Neural progenitor cell (in vitro differentiated cells): ENCODE results near the gene KCNJ14. TPM values are rescaled to one million over a fixed set of nuclear protein-coding genes. Genes with fewer than 3 reads are reported as not detected.

ENCODE experiments used
- DNase-seq: peaks from one replicate; pipeline ENCODE4 v3.0.0-alpha.2; 2016; ENCODE audit warnings: low spot score
- H2AFZ ChIP-seq: fragments of 200-600 bp; sonication (generic); replicated peaks from 2 replicates; pipeline ENCODE4 v1.6.1; 2016; ENCODE audit warnings: antibody characterized with exemption
- H3F3A ChIP-seq: fragments of 200-600 bp; sonication (generic); 2 replicates; pipeline ENCODE4 v1.6.1; 2016; ENCODE audit warnings: antibody characterized with exemption, low read depth
- H3K27ac ChIP-seq: fragments of 200-600 bp; sonication (generic); 2 replicates; pipeline ENCODE4 v1.5.1; 2016; ENCODE audit warnings: mild to moderate bottlenecking
- H3K27me3 ChIP-seq: fragments of 200-600 bp; sonication (generic); 2 replicates; pipeline ENCODE4 v1.6.1; 2016; ENCODE audit warnings: mild to moderate bottlenecking, moderate library complexity
- H3K36me3 ChIP-seq: fragments of 200-600 bp; sonication (generic); 2 replicates; pipeline ENCODE4 v1.5.1; 2016
- H3K4me1 ChIP-seq: fragments of 200-600 bp; sonication (generic); 2 replicates; pipeline ENCODE4 v1.6.1; 2016; ENCODE audit warnings: mixed run types
- H3K4me2 ChIP-seq: fragments of 200-600 bp; sonication (generic); 2 replicates; pipeline ENCODE4 v1.6.1; 2016
- H3K4me3 ChIP-seq: fragments of 200-600 bp; sonication (generic); 2 replicates; pipeline ENCODE4 v1.5.1; 2016
- H3K79me2 ChIP-seq: fragments of 200-600 bp; sonication (generic); 2 replicates; pipeline ENCODE4 v1.6.1; 2016; ENCODE audit warnings: low read depth
- H3K9ac ChIP-seq: fragments of 200-600 bp; sonication (generic); 2 replicates; pipeline ENCODE4 v1.6.1; 2016
- H3K9me3 ChIP-seq: fragments of 200-600 bp; sonication (generic); 2 replicates; pipeline ENCODE4 v1.5.1; 2016; ENCODE audit warnings: low read depth
- H4K20me1 ChIP-seq: fragments of 200-600 bp; sonication (generic); 2 replicates; pipeline ENCODE4 v1.6.1; 2016; ENCODE audit warnings: low read depth
- H3K27ac Mint-ChIP-seq: 3 replicates; pipeline ENCODE4 v1.8.0; 2021; ENCODE audit warnings: mixed read lengths
- H3K27me3 Mint-ChIP-seq: 2 replicates; pipeline ENCODE4 v1.8.0; 2022; ENCODE audit warnings: low read depth, mild to moderate bottlenecking, inconsistent platforms, moderate library complexity, mixed read lengths; ENCODE audit not compliant: insufficient read depth
- H3K36me3 Mint-ChIP-seq: 3 replicates; pipeline ENCODE4 v1.8.0; 2021; ENCODE audit warnings: mixed read lengths
- H3K4me1 Mint-ChIP-seq: 3 replicates; pipeline ENCODE4 v1.8.0; 2021; ENCODE audit warnings: mixed read lengths
- H3K4me3 Mint-ChIP-seq: 3 replicates; pipeline ENCODE4 v1.8.0; 2021; ENCODE audit warnings: mild to moderate bottlenecking, moderate library complexity, mixed read lengths
- H3K9me3 Mint-ChIP-seq: 3 replicates; pipeline ENCODE4 v1.8.0; 2020; ENCODE audit warnings: mixed read lengths
- EZH2 ChIP-seq: fragments of 200-600 bp; sonication (generic); IDR thresholded peaks from 2 replicates; pipeline ENCODE4 v1.6.1; 2017; ENCODE audit warnings: antibody characterized with exemption, mild to moderate bottlenecking, moderate library complexity
- EZH2phosphoT487 ChIP-seq: fragments of 200-600 bp; sonication (generic); IDR thresholded peaks from 2 replicates; pipeline ENCODE4 v1.6.1; 2017; ENCODE audit warnings: antibody characterized with exemption
- total RNA-seq: library from RNA; depleted of rRNA; stranded (reverse); fragments of >200 nt; gene quantifications from 2 replicates; pipeline ENCODE4 v1.2.3, GENCODE V29; 2015; ENCODE audit warnings: low replicate concordance
- TF ChIP-seq, protein P1 (sequence below): fragments of 200-600 bp; sonication (generic); IDR thresholded peaks from 2 replicates; pipeline ENCODE4 v1.5.1; 2017; ENCODE audit warnings: antibody characterized with exemption, mild to moderate bottlenecking

The KCNJ14 gene
- total RNA-seq, 1 donor from 2014 or later = 0.69 TPM

DNA sequence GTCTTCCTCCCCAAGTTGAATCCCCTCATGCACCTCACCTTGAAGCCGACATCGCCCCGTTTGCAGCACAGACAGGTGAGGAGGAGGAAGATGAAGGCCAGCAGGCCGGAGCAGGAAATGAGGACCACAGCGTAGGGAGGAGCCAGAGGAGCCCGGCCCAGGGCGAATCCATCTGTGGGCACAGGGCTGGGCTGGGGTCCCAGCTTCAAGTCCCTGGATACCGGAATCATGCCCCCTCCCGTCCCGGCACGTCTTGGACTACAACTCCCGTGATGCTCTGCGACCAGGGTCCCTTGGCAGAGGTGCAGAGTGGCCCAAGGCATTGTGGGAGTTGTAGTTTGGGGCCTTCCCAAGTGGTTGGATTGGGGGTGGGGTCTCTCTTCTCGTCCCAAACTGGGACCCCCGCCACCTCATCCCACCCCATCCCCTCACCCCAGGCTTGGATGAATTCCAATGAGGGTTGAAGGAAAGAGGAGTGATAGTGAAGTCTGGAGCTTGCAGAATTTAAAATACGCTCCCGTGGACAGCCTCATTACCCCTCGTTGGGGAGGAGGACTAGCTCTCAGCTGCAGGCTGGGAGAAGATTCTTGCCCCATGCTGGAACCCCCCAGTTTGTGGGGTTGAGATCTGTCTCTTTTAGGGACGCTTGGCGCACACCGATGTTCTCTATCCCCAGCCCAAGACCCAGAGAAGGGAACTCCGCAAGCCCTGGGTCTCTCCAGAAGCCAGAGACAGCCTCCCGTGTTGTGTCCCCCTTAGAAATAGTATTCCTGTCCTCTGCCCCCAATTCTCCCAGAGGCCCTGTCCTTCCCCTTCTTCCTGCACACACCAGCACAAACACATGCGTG, 55.3 kb downstream of the KCNJ14 start:
- Histone ChIP-seq H4K20me1 (no peaks in the 10 kb centered on the region), H3K4me3 (peak overlapping the region; percentile 52), H3K4me1 (no peaks in the 10 kb centered on the region), H3K79me2 (no peaks in the 10 kb centered on the region), H3K27me3 (peaks cover 30% of the 10 kb centered on the region), H3F3A (peaks cover 32% of the 10 kb centered on the region), H2AFZ (peak overlapping the region; percentile 56), H3K4me2 (peak overlapping the region; percentile 92), H3K36me3 (no peaks in the 10 kb centered on the region), H3K9ac (no peak overlapping the region), H3K9me3 (no peaks in the 10 kb centered on the region), H3K27ac (no peak overlapping the region)
- Mint-ChIP-seq H3K36me3 (no peaks in the 10 kb centered on the region), H3K27me3 (peaks cover 14% of the 10 kb centered on the region), H3K27ac (peak overlapping the region; percentile 81), H3K4me1 (peaks cover 26% of the 10 kb centered on the region), H3K4me3 (peak overlapping the region; percentile 90), H3K9me3 (no peaks in the 10 kb centered on the region)
- TF ChIP-seq EZH2 (no peak), EZH2phosphoT487 (no peak)
- TF ChIP-seq, protein P1, sequence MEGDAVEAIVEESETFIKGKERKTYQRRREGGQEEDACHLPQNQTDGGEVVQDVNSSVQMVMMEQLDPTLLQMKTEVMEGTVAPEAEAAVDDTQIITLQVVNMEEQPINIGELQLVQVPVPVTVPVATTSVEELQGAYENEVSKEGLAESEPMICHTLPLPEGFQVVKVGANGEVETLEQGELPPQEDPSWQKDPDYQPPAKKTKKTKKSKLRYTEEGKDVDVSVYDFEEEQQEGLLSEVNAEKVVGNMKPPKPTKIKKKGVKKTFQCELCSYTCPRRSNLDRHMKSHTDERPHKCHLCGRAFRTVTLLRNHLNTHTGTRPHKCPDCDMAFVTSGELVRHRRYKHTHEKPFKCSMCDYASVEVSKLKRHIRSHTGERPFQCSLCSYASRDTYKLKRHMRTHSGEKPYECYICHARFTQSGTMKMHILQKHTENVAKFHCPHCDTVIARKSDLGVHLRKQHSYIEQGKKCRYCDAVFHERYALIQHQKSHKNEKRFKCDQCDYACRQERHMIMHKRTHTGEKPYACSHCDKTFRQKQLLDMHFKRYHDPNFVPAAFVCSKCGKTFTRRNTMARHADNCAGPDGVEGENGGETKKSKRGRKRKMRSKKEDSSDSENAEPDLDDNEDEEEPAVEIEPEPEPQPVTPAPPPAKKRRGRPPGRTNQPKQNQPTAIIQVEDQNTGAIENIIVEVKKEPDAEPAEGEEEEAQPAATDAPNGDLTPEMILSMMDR = no peak
- peak; percentile 87 for DNase-seq

GRCh38 chr19:48511321-48511731, 56.0 kb downstream of the KCNJ14 start:
- peak; percentile 38 for DNase-seq
- H3K4me3 ChIP-seq = peak overlapping the region; percentile 52
- no peaks in the 10 kb centered on the region for H3K36me3 ChIP-seq
- Mint-ChIP-seq H3K36me3 (no peaks in the 10 kb centered on the region), H3K9me3 (no peaks in the 10 kb centered on the region), H3K27ac (no peak overlapping the region), H3K27me3 (peaks cover 14% of the 10 kb centered on the region), H3K4me3 (peak overlapping the region; percentile 90), H3K4me1 (peaks cover 26% of the 10 kb centered on the region)
- no peak overlapping the region for H3K27ac ChIP-seq
- H3K4me1 ChIP-seq = no peaks in the 10 kb centered on the region
- peaks cover 32% of the 10 kb centered on the region for H3F3A ChIP-seq
- no peaks in the 10 kb centered on the region for H3K79me2 ChIP-seq
- peak overlapping the region; percentile 56 for H2AFZ ChIP-seq
- no peak overlapping the region for H3K9ac ChIP-seq
- H3K27me3 ChIP-seq = peaks cover 30% of the 10 kb centered on the region
- H4K20me1 ChIP-seq = no peaks in the 10 kb centered on the region
- no peaks in the 10 kb centered on the region for H3K9me3 ChIP-seq
- TF ChIP-seq EZH2phosphoT487 (no peak), EZH2 (no peak)
- TF ChIP-seq, protein P1 = no peak
- peak overlapping the region; percentile 92 for H3K4me2 ChIP-seq

DNA sequence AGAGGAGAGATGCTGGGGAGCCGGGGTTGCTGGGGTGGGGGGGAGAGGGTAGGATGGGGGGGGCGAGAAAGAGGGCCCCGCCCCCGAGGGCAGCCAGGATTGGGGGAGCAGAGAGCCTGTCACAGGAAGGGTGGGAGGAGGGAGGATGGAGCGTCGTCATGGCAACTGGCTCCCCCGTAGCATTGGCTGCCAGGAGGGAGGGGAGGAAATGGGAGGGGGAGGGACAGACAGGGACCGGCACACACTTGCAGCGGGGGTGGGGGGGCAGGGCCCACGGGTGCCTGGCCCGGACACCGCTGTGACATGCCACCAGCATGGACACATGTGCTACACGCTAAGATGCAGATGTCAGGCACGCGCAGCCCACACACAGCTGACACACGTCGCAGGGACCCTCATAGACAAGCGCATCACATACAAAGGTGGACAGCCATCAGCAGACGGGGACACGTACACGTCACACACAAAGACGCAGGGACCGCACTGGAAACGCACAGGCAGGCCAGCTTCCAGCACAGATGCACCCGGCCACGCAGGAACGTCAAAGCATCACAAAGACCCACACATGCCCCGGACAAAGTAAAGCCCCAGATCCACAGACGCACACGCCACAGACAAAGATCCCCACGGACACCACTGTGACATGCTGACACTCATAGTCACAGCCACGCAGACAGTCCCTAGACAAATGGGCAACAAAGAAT, 56.6 kb downstream of the KCNJ14 start, which contains the start of gene LMTK3:
Gene LMTK3, minus strand, starts transcription at position 36 of the 704 bp plus-strand sequence. CDS start 259 bp downstream, outside the sequence.
- Mint-ChIP-seq H3K27me3 (peaks cover 12% of the 10 kb centered on the region), H3K36me3 (no peaks in the 10 kb centered on the region), H3K9me3 (no peaks in the 10 kb centered on the region), H3K4me1 (peaks cover 30% of the 10 kb centered on the region), H3K4me3 (peak within 1 kb of the TSS; percentile 90), H3K27ac (peak within 1 kb of the TSS; percentile 81)
- peak; percentile 87 for DNase-seq
- Histone ChIP-seq H3K4me2 (peak within 1 kb of the TSS; percentile 92), H3F3A (peaks cover 30% of the 10 kb centered on the region), H4K20me1 (no peaks in the 10 kb centered on the region), H3K4me1 (no peaks in the 10 kb centered on the region), H3K4me3 (peak within 1 kb of the TSS; percentile 52), H3K79me2 (no peaks in the 10 kb centered on the region), H3K36me3 (no peaks in the 10 kb centered on the region), H3K9me3 (no peaks in the 10 kb centered on the region), H3K9ac (no peak within 1 kb of the TSS), H2AFZ (peak within 1 kb of the TSS; percentile 56), H3K27ac (no peak within 1 kb of the TSS), H3K27me3 (peaks cover 30% of the 10 kb centered on the region)
- TF ChIP-seq EZH2phosphoT487 = no peak
- TF ChIP-seq, protein P1 = no peak
- no peak for TF ChIP-seq EZH2
